ENCODE data around the gene KCTD5. TPM values are rescaled to one million over a fixed set of nuclear protein-coding genes. Genes with fewer than 3 reads are reported as not detected.

KCTD5 gene
- total RNA-seq, 2 experiments from 2014 or later, result 20.6 to 22.6 TPM

- DNase-seq, result no peak
- Mint-ChIP-seq H3K4me1 (ENCODE audit: low read depth) (no peaks in the 10 kb centered on the region), H3K4me3 (no peak overlapping the region), H3K27ac (no peak overlapping the region), H3K27me3 (no peaks in the 10 kb centered on the region), H3K9me3 (no peaks in the 10 kb centered on the region), H3K36me3 (ENCODE audit: low read depth) (no peaks in the 10 kb centered on the region)
- H3K4me3 ChIP-seq (ENCODE audit: low read length), result no peak overlapping the region
- CTCF ChIA-PET, result no interaction called here
- no peak for ATAC-seq (ENCODE audit: poor library complexity)
- intact Hi-C loops (cut with DNase I, micrococcal nuclease), result no loop called here
- H3K36me3 ChIP-seq (ENCODE audit: insufficient read depth, low read length), result no peaks in the 10 kb centered on the region
- TF ChIP-seq CTCF (IDR thresholded peaks at IDR 0.05), result no peak
- H3K4me1 ChIP-seq (ENCODE audit: insufficient read depth, low read length), result peaks cover 1% of the 10 kb centered on the region
- POLR2A ChIA-PET, result no interaction called here
- H3K9me3 ChIP-seq (ENCODE audit: control insufficient read depth in 1 of 2, insufficient read depth in 1 of 2, low read length in 2 of 2), result no peaks in the 10 kb centered on the region
- H3K27ac ChIP-seq (ENCODE audit: low read depth in 1 of 2, low read length in 2 of 2), result no peak overlapping the region
- no peaks in the 10 kb centered on the region for H3K27me3 ChIP-seq (ENCODE audit: control insufficient read depth in 1 of 2, insufficient read depth in 2 of 2, low read length in 2 of 2)
These were observed 62.4 kb downstream of the KCTD5 start for GRCh38 chr16:2744711-2745110.

GRCh38 chr16:2745116-2745890 lies 63.0 kb downstream of the KCTD5 start:
- ATAC-seq (ENCODE audit: poor library complexity), result no peak
- no peaks in the 10 kb centered on the region for H3K27me3 ChIP-seq (ENCODE audit: control insufficient read depth in 1 of 2, insufficient read depth in 2 of 2, low read length in 2 of 2)
- H3K9me3 Mint-ChIP-seq, result no peaks in the 10 kb centered on the region
- no peak overlapping the region for H3K4me3 ChIP-seq (ENCODE audit: low read length)
- H3K4me3 Mint-ChIP-seq, result no peak overlapping the region
- H3K4me1 Mint-ChIP-seq (ENCODE audit: low read depth), result no peaks in the 10 kb centered on the region
- H3K36me3 Mint-ChIP-seq (ENCODE audit: low read depth), result no peaks in the 10 kb centered on the region
- intact Hi-C loops (cut with DNase I, micrococcal nuclease), result no loop called here
- CTCF ChIA-PET, result no interaction called here
- peak in 1 of 14 experiments; percentile 14 for DNase-seq
- POLR2A ChIA-PET, result no interaction called here
- H3K9me3 ChIP-seq (ENCODE audit: control insufficient read depth in 1 of 2, insufficient read depth in 1 of 2, low read length in 2 of 2), result no peaks in the 10 kb centered on the region
- no peak overlapping the region for H3K27ac ChIP-seq (ENCODE audit: low read depth in 1 of 2, low read length in 2 of 2)
- TF ChIP-seq CTCF (IDR thresholded peaks at IDR 0.05), result no peak
- no peaks in the 10 kb centered on the region for H3K36me3 ChIP-seq (ENCODE audit: insufficient read depth, low read length)
- peaks cover 2% of the 10 kb centered on the region for H3K4me1 ChIP-seq (ENCODE audit: insufficient read depth, low read length)
- H3K27me3 Mint-ChIP-seq, result no peaks in the 10 kb centered on the region
- no peak overlapping the region for H3K27ac Mint-ChIP-seq

DNA sequence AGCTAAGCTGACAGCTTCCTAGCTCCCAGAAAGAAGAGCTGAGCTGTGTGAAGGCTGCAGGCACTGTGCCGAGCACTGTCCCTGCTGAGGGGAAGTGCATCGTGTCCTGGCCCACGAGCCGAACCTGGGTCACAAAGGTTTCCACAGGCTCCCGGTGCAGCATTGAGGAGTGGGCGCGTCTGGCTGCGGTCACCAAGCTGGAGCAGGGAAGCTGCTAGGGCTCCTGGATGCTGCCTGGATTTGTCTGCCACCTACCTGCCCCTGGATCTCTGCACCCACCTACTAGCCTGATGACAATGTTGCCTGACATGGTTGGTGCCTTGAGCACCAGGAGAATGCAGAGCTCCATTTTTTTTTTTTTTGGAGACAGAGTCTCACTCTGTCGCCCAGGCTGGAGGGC lies 63.6 kb downstream of the KCTD5 start:
- intact Hi-C loops (cut with DNase I, micrococcal nuclease), result no loop called here
- Mint-ChIP-seq H3K27ac (no peak overlapping the region), H3K9me3 (no peaks in the 10 kb centered on the region), H3K4me3 (no peak overlapping the region), H3K27me3 (no peaks in the 10 kb centered on the region), H3K36me3 (ENCODE audit: low read depth) (no peaks in the 10 kb centered on the region), H3K4me1 (ENCODE audit: low read depth) (peaks cover 3% of the 10 kb centered on the region)
- Histone ChIP-seq H3K4me3 (ENCODE audit: low read length) (no peak overlapping the region), H3K9me3 (ENCODE audit: control insufficient read depth in 1 of 2, insufficient read depth in 1 of 2, low read length in 2 of 2) (peaks cover 0 to under 1% of the 10 kb centered on the region in 2 experiments), H3K36me3 (ENCODE audit: insufficient read depth, low read length) (no peaks in the 10 kb centered on the region), H3K27me3 (ENCODE audit: control insufficient read depth in 1 of 2, insufficient read depth in 2 of 2, low read length in 2 of 2) (no peaks in the 10 kb centered on the region), H3K4me1 (ENCODE audit: insufficient read depth, low read length) (peaks cover 5% of the 10 kb centered on the region), H3K27ac (ENCODE audit: low read depth in 1 of 2, low read length in 2 of 2) (no peak overlapping the region)
- ChIA-PET CTCF (no interaction called here), POLR2A (no interaction called here)
- DNase-seq, result no peak
- ATAC-seq (ENCODE audit: poor library complexity), result no peak
- no peak for TF ChIP-seq CTCF (IDR thresholded peaks at IDR 0.05)
